Ishikawa (cell line): ENCODE results near the gene PRSS16.

Source experiments
- CEBPB ChIP-seq: IDR thresholded peaks from 2 replicates; pipeline ENCODE4 v1.6.1; 2012
- CREB1 ChIP-seq: IDR thresholded peaks from 2 replicates; pipeline ENCODE4 v1.6.1; 2012; ENCODE audit warnings: low read depth
- EGR1 ChIP-seq: IDR thresholded peaks from 2 replicates; pipeline ENCODE4 v1.6.1; 2012
- NFIC ChIP-seq: IDR thresholded peaks from 2 replicates; pipeline ENCODE4 v1.6.1; 2012
- TAF1 ChIP-seq: IDR thresholded peaks from 2 replicates; pipeline ENCODE4 v1.6.1; 2012; ENCODE audit warnings: low read depth, mild to moderate bottlenecking
- TEAD4 ChIP-seq: IDR thresholded peaks from 2 replicates; pipeline ENCODE4 v1.6.1; 2012
- YY1 ChIP-seq: IDR thresholded peaks from 2 replicates; pipeline ENCODE4 v1.6.1; 2012; ENCODE audit warnings: low read depth
- TF ChIP-seq, protein P1 (sequence below): IDR thresholded peaks from 2 replicates; pipeline ENCODE4 v1.6.1; 2012

DNA sequence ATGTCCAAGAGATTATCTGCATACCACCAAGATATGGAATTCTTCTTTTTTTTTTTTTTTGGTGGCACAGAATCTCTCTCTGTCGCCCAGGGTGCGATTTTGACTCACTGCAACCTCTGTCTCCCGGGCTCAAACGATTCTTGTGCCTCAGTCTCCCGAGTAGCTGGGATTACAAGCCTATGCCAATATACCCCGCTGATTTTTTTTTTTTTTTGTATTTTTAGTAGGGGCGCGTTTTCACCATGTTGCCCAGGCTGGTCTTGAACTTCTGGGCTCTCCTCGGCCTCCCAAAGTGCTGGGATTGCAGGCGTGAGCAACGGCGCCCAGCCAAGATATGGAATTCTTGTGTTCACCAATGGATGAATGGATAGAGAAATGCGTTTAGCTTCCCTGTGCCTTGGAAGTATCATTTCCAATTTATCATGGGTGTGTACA, 33.6 kb downstream of the PRSS16 start:
- no peak for TF ChIP-seq NFIC
- no peak for TF ChIP-seq YY1
- no peak for TF ChIP-seq TEAD4
- no peak for TF ChIP-seq EGR1
- no peak for TF ChIP-seq TAF1
- TF ChIP-seq, protein P1, sequence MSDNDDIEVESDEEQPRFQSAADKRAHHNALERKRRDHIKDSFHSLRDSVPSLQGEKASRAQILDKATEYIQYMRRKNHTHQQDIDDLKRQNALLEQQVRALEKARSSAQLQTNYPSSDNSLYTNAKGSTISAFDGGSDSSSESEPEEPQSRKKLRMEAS, result no peak
- TF ChIP-seq CREB1, result no peak
- TF ChIP-seq CEBPB, result no peak
